Measurements from ENCODE around the gene CRYAB. TPM values are rescaled to one million over a fixed set of nuclear protein-coding genes. Genes with fewer than 3 reads are reported as not detected.
"Not testable (repeated sequence)": the region's sequence is repeated elsewhere in the genome, so short reads cannot be mapped to it uniquely, and the experiment has no call there.

CRYAB gene
- total RNA-seq, 1 donor: 20.7 TPM

DNA sequence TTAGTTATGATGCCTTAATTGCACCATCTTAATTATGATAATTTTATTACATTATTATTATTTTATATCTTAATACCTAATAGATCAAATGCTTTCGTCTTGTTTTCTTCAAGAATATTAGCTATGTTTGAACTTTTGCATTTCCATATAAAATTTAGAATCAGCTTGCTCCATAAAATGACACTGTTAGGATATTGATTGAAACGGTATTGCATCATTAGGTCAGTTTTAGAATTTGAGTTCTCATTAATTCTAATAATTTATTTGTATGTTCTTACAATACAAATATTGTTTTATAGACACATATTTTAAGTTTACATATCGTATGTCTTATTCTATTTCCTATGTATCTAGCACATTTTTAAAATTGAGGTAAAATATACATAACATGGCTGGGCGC lies 25.5 kb downstream of the CRYAB start:
- no peak for DNase-seq (ENCODE audit: low read depth)
- H3K4me3 ChIP-seq (ENCODE audit: low read depth, low read length): no peak overlapping the region
- TF ChIP-seq, protein P1, sequence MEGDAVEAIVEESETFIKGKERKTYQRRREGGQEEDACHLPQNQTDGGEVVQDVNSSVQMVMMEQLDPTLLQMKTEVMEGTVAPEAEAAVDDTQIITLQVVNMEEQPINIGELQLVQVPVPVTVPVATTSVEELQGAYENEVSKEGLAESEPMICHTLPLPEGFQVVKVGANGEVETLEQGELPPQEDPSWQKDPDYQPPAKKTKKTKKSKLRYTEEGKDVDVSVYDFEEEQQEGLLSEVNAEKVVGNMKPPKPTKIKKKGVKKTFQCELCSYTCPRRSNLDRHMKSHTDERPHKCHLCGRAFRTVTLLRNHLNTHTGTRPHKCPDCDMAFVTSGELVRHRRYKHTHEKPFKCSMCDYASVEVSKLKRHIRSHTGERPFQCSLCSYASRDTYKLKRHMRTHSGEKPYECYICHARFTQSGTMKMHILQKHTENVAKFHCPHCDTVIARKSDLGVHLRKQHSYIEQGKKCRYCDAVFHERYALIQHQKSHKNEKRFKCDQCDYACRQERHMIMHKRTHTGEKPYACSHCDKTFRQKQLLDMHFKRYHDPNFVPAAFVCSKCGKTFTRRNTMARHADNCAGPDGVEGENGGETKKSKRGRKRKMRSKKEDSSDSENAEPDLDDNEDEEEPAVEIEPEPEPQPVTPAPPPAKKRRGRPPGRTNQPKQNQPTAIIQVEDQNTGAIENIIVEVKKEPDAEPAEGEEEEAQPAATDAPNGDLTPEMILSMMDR (IDR thresholded peaks at IDR 0.05; ENCODE audit: insufficient read depth, low read depth, low read length): no peak

DNA sequence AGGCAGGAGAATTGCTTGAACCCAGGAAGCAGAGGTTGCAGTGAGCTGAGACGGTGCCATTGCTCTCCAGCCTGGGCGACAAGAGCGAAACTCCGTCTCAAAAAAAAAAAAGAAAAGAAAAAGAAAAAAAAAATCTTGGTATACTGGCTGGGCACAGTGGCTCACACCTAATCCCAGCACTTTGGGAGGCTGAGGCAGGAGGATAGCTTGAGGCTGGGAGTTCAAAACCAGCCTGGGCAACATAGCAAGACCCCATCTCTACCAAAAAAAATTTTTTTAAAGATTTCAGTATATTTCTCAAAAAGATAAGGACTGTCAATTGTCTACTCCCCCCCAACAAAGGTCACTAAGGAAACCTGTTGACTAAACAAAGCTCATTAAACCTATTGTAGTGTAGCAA lies 26.5 kb downstream of the CRYAB start:
- DNase-seq (ENCODE audit: low read depth); H3K4me3 ChIP-seq (ENCODE audit: low read depth, low read length): not testable (repeated sequence)

DNA sequence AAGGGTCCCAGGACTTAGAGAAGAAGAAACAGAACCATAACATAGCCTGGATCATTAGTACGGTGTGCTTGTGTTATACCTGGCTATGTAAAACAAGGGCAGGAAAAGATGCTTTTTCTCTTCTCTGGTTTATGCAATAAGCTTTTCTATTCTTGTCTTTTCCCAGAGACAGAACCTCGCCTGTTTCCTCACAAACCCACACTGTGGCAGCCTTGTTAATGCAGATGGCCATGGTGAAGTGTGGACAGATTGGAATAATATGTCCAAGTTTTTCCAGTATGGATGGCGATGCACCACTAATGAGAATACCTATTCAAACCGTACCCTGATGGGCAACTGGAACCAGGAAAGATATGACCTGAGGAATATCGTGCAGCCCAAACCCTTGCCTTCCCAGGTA lies 29.4 kb downstream of the CRYAB start:
- no peak for DNase-seq (ENCODE audit: low read depth)
- H3K4me3 ChIP-seq (ENCODE audit: low read depth, low read length): no peak overlapping the region
- TF ChIP-seq, protein P1 (IDR thresholded peaks at IDR 0.05; ENCODE audit: insufficient read depth, low read depth, low read length): no peak

DNA sequence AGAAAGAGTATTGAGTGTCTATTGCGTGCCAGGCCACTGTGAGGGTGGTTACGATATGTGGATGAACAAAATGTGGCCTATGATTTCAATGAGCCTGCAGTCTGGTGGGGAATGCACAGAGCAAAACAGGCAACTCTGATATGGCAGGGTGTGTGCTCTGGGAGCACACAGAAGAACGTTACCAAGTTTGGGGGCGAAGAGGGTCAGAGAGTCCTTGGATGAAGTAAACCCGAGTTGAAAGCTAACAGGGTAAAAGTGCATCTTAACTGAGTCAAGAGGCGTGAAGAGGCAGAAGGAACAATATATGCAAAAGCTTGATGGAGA lies 32.0 kb downstream of the CRYAB start:
- TF ChIP-seq, protein P1 (IDR thresholded peaks at IDR 0.05; ENCODE audit: insufficient read depth, low read depth, low read length): no peak
- peak overlapping the region; percentile 75 for H3K4me3 ChIP-seq (ENCODE audit: low read depth, low read length)
- no peak for DNase-seq (ENCODE audit: low read depth)

DNA sequence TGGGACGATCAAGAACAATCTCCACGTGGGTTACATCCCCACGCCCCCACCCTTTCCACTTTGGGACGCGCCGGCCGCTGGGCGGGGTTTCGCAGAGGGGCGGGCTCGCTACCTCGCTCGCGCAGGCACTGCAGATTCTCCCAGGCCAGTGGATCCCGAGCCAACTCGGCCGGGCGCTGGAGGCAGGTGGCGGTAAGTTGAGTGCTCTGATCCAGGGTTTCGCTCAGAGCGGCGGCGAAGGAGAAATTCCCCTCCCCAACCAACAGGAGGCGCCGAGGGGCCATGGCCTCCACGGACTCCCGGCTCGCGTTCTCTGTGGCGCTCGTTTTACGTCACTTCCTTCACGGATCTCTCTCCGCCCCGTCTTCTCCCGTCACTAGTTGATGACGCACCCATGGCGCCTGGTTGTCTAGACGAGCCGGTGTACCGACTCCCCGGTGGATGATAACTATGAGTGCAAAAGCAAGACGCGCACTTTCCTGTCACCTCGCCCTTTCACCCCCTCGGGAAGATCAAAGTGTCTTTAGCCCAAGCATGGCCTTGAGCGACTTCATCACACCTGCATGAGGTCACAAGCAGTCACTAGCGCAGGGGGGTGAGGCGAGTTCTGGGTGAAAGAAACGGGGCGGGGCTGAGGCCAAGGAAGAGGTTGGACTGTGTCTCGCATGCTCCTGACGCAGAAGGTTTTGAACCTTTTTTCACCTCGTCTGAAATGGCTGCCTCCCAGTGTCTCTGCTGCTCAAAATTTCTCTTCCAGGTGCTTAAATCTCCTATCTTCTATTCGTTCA lies 32.5 kb downstream of the CRYAB start, which contains the start of the genes CFAP68 and FDXACB1:
CFAP68 (plus strand) TSS at position 693 of the 788 bp plus-strand sequence; CDS start at position 713, 20 bp downstream.
FDXACB1 (minus strand) TSS at position 317 of the 788 bp plus-strand sequence; CDS start at position 284, 33 bp downstream.
- H3K4me3 ChIP-seq (ENCODE audit: low read depth, low read length): peak within 1 kb of the TSS; percentile 75
- TF ChIP-seq, protein P1 (IDR thresholded peaks at IDR 0.05; ENCODE audit: insufficient read depth, low read depth, low read length): peak; percentile 92
- peak; percentile 98 for DNase-seq (ENCODE audit: low read depth)

DNA sequence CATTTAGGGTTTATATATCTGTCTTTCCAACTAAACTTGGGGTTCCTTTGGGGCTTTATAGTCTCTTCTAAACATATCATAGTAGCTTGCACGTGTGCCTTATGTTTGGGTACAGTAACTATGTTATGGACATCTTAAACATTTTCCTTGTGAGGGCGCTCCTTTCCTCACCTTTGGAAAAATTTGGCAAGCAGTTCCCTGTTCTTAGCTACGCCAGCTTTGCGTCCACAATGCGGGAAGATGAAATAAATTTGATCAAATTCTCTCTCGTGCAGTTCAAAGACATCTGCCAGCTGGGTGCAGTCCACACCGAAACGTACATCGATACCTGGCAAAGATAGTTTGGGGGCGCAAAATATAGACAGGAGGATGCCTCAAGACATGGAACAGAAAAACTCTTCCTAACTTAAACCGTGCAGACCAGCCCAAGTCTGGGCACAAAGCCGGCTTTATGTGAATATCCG lies 33.2 kb downstream of the CRYAB start:
- H3K4me3 ChIP-seq (ENCODE audit: low read depth, low read length): peak overlapping the region; percentile 75
- DNase-seq (ENCODE audit: low read depth): no peak
- TF ChIP-seq, protein P1 (IDR thresholded peaks at IDR 0.05; ENCODE audit: insufficient read depth, low read depth, low read length): no peak

DNA sequence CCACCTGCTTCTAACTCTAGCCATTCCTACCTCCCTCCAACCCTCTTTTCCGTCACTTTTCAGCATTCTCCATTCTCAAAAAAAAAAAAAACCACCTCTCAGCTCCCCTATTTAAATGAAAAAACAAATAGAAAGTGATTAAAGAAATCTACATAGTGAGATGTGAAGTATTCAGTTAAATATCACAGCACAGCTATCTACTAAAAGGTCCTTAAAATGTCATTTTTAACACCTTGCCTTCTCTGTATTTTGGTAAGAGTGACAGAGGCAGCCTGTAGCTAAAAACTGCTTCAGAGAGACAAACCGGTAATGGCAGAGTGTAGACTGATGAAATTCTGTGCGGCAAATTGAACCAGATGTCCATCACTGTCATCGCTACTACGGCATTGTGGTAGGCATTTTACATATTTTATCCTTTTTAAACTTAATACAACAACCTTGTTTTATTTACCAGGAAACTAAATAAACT lies 39.8 kb downstream of the CRYAB start:
- no peak for DNase-seq (ENCODE audit: low read depth)
- TF ChIP-seq, protein P1 (IDR thresholded peaks at IDR 0.05; ENCODE audit: insufficient read depth, low read depth, low read length): no peak
- H3K4me3 ChIP-seq (ENCODE audit: low read depth, low read length): peak overlapping the region; percentile 87

Measured in fibroblast of villous mesenchyme (primary cell).